ENCODE data around the gene TMEM62. TPM values are rescaled to one million over a fixed set of nuclear protein-coding genes. Genes with fewer than 3 reads are reported as not detected.

Gene TMEM62
- 10 to 100 TPM; 21.2 to 34.7 TPM for total RNA-seq

- H3K27ac Mint-ChIP-seq = peak within 1 kb of the TSS; percentile 96
- DNase-seq (peak; percentile 87), ATAC-seq (peak; percentile 87)
- peak within 1 kb of the TSS; percentile 83 for H3K4me3 Mint-ChIP-seq
- CTCF ChIA-PET = interaction anchor here (1.1 to 1.5 kb wide), 3 partner anchors 18 to 53 kb away, joined by 3 to 4 read pairs (median 3); no protein-coding TSS in a partner anchor
- H3K27me3 Mint-ChIP-seq = peaks cover 6% of the 10 kb centered on the region
- peaks cover 28% of the 10 kb centered on the region for H3K4me1 Mint-ChIP-seq
- H3K9me3 Mint-ChIP-seq (ENCODE audit: low read depth) = no peaks in the 10 kb centered on the region
- peaks cover 23% of the 10 kb centered on the region for H3K36me3 Mint-ChIP-seq
Measured at GRCh38 chr15:43133430-43134156, at the start of gene TMEM62. TMEM62 (plus strand) TSS chr15:43133586; CDS start chr15:43133803, 217 bp downstream.

GRCh38 chr15:43085921-43086320 lies 47.5 kb upstream of the TMEM62 start:
- H3K4me1 Mint-ChIP-seq = peaks cover 23% of the 10 kb centered on the region
- peaks cover 46% of the 10 kb centered on the region for H3K36me3 Mint-ChIP-seq
- H3K4me3 Mint-ChIP-seq = no peak overlapping the region
- no peak for ATAC-seq
- H3K27ac Mint-ChIP-seq = peak overlapping the region; percentile 6
- CTCF ChIA-PET = interaction anchor here (0.9 kb wide), 1 partner anchor 23 kb away, joined by 3 read pairs; no protein-coding TSS in a partner anchor
- H3K27me3 Mint-ChIP-seq = no peaks in the 10 kb centered on the region
- no peak for DNase-seq
- no peaks in the 10 kb centered on the region for H3K9me3 Mint-ChIP-seq (ENCODE audit: low read depth)

GRCh38 chr15:43086551-43086950 lies 46.8 kb upstream of the TMEM62 start:
- Mint-ChIP-seq H3K9me3 (ENCODE audit: low read depth) (no peaks in the 10 kb centered on the region), H3K4me3 (no peak overlapping the region), H3K36me3 (peaks cover 44% of the 10 kb centered on the region), H3K27me3 (no peaks in the 10 kb centered on the region), H3K4me1 (peaks cover 23% of the 10 kb centered on the region), H3K27ac (no peak overlapping the region)
- CTCF ChIA-PET = no interaction called here
- ATAC-seq (no peak), DNase-seq (no peak)

- H3K4me1 Mint-ChIP-seq = peaks cover 21% of the 10 kb centered on the region
- peaks cover 43% of the 10 kb centered on the region for H3K36me3 Mint-ChIP-seq
- H3K9me3 Mint-ChIP-seq (ENCODE audit: low read depth) = no peaks in the 10 kb centered on the region
- ATAC-seq = no peak
- no peak overlapping the region for H3K4me3 Mint-ChIP-seq
- no peak for DNase-seq
- CTCF ChIA-PET = interaction anchor here (1.0 to 2.6 kb wide), 2 partner anchors 12 to 51 kb away, joined by 3 to 6 read pairs; no protein-coding TSS in a partner anchor
- no peaks in the 10 kb centered on the region for H3K27me3 Mint-ChIP-seq
- H3K27ac Mint-ChIP-seq = no peak overlapping the region
Measured at GRCh38 chr15:43091859-43092258, 41.5 kb upstream of the TMEM62 start.

- peaks cover 48% of the 10 kb centered on the region for H3K36me3 Mint-ChIP-seq
- peaks cover 24% of the 10 kb centered on the region for H3K4me1 Mint-ChIP-seq
- no peaks in the 10 kb centered on the region for H3K9me3 Mint-ChIP-seq (ENCODE audit: low read depth)
- no peaks in the 10 kb centered on the region for H3K27me3 Mint-ChIP-seq
- H3K27ac Mint-ChIP-seq = no peak overlapping the region
- CTCF ChIA-PET = no interaction called here
- no peak for ATAC-seq
- H3K4me3 Mint-ChIP-seq = no peak overlapping the region
- DNase-seq = no peak
Measured at GRCh38 chr15:43093026-43093425, 40.4 kb upstream of the TMEM62 start.

GRCh38 chr15:43094416-43095030 lies 38.9 kb upstream of the TMEM62 start:
- H3K36me3 Mint-ChIP-seq = peaks cover 47% of the 10 kb centered on the region
- no peak for DNase-seq
- peaks cover 23% of the 10 kb centered on the region for H3K4me1 Mint-ChIP-seq
- CTCF ChIA-PET = no interaction called here
- no peak for ATAC-seq
- H3K27ac Mint-ChIP-seq = no peak overlapping the region
- no peaks in the 10 kb centered on the region for H3K9me3 Mint-ChIP-seq (ENCODE audit: low read depth)
- no peak overlapping the region for H3K4me3 Mint-ChIP-seq
- no peaks in the 10 kb centered on the region for H3K27me3 Mint-ChIP-seq

- no peak for DNase-seq
- Mint-ChIP-seq H3K27ac (no peak overlapping the region), H3K27me3 (no peaks in the 10 kb centered on the region), H3K9me3 (ENCODE audit: low read depth) (no peaks in the 10 kb centered on the region), H3K36me3 (peaks cover 47% of the 10 kb centered on the region), H3K4me1 (peaks cover 27% of the 10 kb centered on the region), H3K4me3 (no peak overlapping the region)
- ATAC-seq = no peak
- CTCF ChIA-PET = no interaction called here
Measured at GRCh38 chr15:43095243-43095642, 38.1 kb upstream of the TMEM62 start.

GRCh38 chr15:43095708-43096347 lies 37.6 kb upstream of the TMEM62 start:
- peaks cover 50% of the 10 kb centered on the region for H3K36me3 Mint-ChIP-seq
- CTCF ChIA-PET = interaction anchor here (0.5 kb wide), 1 partner anchor 101 kb away, joined by 3 read pairs; no protein-coding TSS in a partner anchor
- H3K9me3 Mint-ChIP-seq (ENCODE audit: low read depth) = no peaks in the 10 kb centered on the region
- no peaks in the 10 kb centered on the region for H3K27me3 Mint-ChIP-seq
- DNase-seq (no peak), ATAC-seq (no peak)
- no peak overlapping the region for H3K27ac Mint-ChIP-seq
- H3K4me1 Mint-ChIP-seq = peaks cover 30% of the 10 kb centered on the region
- H3K4me3 Mint-ChIP-seq = no peak overlapping the region

- no peaks in the 10 kb centered on the region for H3K9me3 Mint-ChIP-seq (ENCODE audit: low read depth)
- peaks cover 53% of the 10 kb centered on the region for H3K36me3 Mint-ChIP-seq
- H3K27ac Mint-ChIP-seq = no peak overlapping the region
- H3K4me3 Mint-ChIP-seq = no peak overlapping the region
- CTCF ChIA-PET = no interaction called here
- H3K27me3 Mint-ChIP-seq = no peaks in the 10 kb centered on the region
- no peak for ATAC-seq
- H3K4me1 Mint-ChIP-seq = peaks cover 36% of the 10 kb centered on the region
- DNase-seq = no peak
Measured at GRCh38 chr15:43096411-43096810, 37.0 kb upstream of the TMEM62 start.

- no peak overlapping the region for H3K27ac Mint-ChIP-seq
- ATAC-seq (no peak), DNase-seq (no peak)
- peaks cover 58% of the 10 kb centered on the region for H3K4me1 Mint-ChIP-seq
- no peak overlapping the region for H3K4me3 Mint-ChIP-seq
- peaks cover 60% of the 10 kb centered on the region for H3K36me3 Mint-ChIP-seq
- H3K27me3 Mint-ChIP-seq = no peaks in the 10 kb centered on the region
- CTCF ChIA-PET = no interaction called here
- H3K9me3 Mint-ChIP-seq (ENCODE audit: low read depth) = no peaks in the 10 kb centered on the region
Measured at GRCh38 chr15:43099105-43099845, 34.1 kb upstream of the TMEM62 start.

- H3K36me3 Mint-ChIP-seq = peaks cover 50% of the 10 kb centered on the region
Measured at GRCh38 chr15:43100971-43101370, 32.4 kb upstream of the TMEM62 start.

GRCh38 chr15:43102187-43102586 lies 31.2 kb upstream of the TMEM62 start:
- H3K9me3 Mint-ChIP-seq (ENCODE audit: low read depth) = no peaks in the 10 kb centered on the region
- peaks cover 58% of the 10 kb centered on the region for H3K4me1 Mint-ChIP-seq
- no peak overlapping the region for H3K4me3 Mint-ChIP-seq
- CTCF ChIA-PET = interaction anchor here (0.7 kb wide), 1 partner anchor 34 kb away, joined by 3 read pairs; no protein-coding TSS in a partner anchor
- DNase-seq (no peak), ATAC-seq (no peak)
- no peak overlapping the region for H3K27ac Mint-ChIP-seq
- peaks cover 45% of the 10 kb centered on the region for H3K36me3 Mint-ChIP-seq
- no peaks in the 10 kb centered on the region for H3K27me3 Mint-ChIP-seq

More at GRCh38 chr15:43100971-43101370, 32.4 kb upstream of the TMEM62 start:
- no peaks in the 10 kb centered on the region for H3K9me3 Mint-ChIP-seq (ENCODE audit: low read depth)
- peaks cover 57% of the 10 kb centered on the region for H3K4me1 Mint-ChIP-seq
- ATAC-seq (no peak), DNase-seq (no peak)
- H3K4me3 Mint-ChIP-seq = no peak overlapping the region
- H3K27me3 Mint-ChIP-seq = no peaks in the 10 kb centered on the region
- CTCF ChIA-PET = no interaction called here
- peak overlapping the region; percentile 73 for H3K27ac Mint-ChIP-seq

GRCh38 chr15:43103907-43104306 lies 29.5 kb upstream of the TMEM62 start:
- no peaks in the 10 kb centered on the region for H3K9me3 Mint-ChIP-seq (ENCODE audit: low read depth)
- CTCF ChIA-PET = interaction anchor here (1.1 to 1.6 kb wide), 3 partner anchors 13 to 399 kb away, joined by 4 to 6 read pairs (median 4); no protein-coding TSS in a partner anchor
- H3K4me3 Mint-ChIP-seq = no peak overlapping the region
- peaks cover 3% of the 10 kb centered on the region for H3K27me3 Mint-ChIP-seq
- H3K27ac Mint-ChIP-seq = no peak overlapping the region
- H3K36me3 Mint-ChIP-seq = peaks cover 38% of the 10 kb centered on the region
- no peak for ATAC-seq
- peaks cover 52% of the 10 kb centered on the region for H3K4me1 Mint-ChIP-seq
- no peak for DNase-seq
